NCI-H2196 treated with DMSO at 0.1 percent for 48 hours (cell line): ENCODE data around the gene KANK4.
"Not testable (repeated sequence)": the region's sequence is repeated elsewhere in the genome, so short reads cannot be mapped to it uniquely, and the experiment has no call there.

Experiments used
- DNase-seq: peaks from one replicate; lab custom pipeline; 2025; ENCODE audit not compliant: unreplicated experiment; lab: John Stamatoyannopoulos, UW

KANK4 gene

DNA sequence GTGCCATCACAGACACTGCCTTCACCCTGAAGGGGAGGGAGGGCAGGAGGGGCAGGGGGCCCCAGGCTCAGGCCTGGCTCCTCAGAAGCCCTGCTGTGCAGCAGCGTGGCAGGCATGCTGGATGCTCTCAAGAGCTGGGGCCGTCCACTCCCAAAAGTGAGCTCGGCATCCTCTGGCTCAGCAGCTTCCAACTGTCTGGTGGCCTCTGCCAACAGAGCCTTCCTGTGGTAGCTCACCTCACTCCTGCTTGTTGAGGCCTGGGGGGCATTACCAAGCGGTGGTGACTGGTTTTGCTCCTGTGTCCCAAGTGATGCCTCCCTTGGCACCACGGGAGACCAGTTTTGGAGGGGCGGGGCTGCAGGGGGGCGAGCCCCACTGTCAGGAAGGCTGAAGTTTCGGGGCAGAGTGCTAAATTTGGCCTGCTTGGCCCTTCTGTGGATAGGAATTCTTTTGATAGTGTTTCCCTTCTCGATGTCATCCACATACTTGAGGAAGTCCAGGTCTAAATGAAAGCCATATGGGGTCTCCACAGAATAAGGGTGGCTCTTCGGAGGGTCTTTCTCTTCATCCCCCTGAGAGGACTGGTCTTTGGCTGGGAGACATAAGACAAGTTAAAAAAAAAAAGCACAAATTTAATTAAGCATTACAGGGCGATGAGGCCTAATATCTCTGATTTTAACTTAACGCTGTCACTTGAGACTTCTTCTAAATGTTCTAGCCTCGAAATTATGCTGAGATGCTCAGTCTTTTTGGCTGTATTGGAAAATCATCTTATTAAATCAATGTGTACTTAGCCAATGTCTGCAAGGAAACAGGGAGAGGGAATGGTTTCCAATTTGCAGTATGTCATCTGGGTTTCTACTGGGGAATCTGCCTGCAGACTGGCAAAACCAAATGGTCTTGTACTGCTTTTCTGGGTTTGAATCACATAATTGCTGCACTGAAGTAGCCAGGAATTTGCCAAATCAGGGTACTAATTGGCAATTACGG, 44.4 kb downstream of the KANK4 start:
- no peak for DNase-seq

DNA sequence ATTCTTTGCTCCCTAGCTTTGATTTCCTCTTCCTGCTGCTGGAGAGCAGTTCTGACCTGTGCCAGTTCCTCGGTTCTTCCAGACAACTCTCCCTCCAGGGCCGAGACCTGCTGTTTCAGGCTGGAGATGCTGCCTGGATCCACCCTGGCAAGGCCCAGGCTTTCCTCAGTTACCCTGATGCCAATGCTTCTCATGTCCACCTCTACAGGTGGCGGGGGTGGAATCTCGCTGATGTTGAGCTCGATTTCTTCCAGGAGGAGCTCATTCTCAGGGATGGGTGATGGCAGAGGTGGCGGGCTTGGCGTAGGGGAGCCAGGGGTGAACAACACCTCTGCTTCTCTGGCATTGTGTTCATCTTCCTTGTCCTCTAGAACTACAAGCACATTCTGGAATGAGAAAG, 45.3 kb downstream of the KANK4 start:
- no peak for DNase-seq

DNA sequence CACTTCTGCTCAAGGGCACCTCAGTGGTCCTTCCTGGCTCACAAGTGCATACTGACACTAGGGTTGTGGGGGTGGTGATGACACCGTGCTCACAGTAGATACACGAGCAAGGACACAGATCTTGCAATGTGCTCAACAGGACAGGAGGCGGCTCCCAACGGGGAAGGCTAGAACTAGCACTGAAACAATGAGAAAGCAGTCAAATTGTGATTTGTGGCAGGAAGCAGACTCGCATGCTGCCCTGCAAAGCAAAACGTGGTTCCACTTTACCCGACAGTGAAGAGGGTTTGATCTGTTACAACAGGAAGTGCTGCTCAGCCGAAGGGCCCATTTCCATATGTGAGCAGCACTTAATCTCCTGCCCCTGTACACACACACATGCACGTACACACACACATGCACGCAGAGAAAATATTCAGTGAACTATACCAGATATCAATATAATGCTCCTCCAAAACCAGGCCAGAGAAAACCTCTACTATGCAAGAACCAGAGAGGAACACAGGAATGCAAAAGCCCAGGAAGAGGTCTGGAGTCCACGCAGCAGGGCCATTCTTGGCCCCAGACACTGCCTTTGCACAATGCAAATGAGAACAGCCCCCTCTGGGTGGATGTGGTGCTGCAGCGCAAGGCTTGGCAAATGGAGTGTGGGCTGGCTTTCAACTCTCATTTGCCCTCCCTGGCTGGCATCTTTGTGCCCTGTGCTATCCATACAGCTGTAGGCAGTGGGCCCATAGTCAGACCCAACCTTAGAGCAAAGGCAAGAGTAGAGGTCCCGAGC, 47.1 kb downstream of the KANK4 start:
- DNase-seq = no peak

DNA sequence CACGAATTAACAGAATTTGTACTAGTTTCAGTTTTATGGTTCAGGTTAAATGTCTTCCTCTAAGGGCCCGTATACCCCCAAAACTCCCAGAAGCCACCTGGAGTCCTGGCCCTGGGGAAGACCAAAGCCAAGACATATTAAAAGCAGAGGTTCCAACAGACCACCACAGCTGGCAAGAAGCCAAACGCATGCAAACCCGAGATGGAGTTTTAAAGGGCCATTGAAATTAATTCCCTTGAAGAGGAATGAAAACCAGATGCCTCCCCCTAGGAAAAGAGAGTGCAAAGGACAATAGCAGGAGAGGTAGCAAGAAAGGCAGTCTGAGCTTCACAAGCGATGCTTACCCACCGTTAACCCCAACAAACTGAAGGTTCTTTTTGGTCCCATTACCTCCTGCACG, 48.1 kb downstream of the KANK4 start:
- DNase-seq = no peak

- no peak for DNase-seq
Observed at GRCh38 chr1:62269851-62270495, 49.3 kb downstream of the KANK4 start.

GRCh38 chr1:62269439-62269838, 49.8 kb downstream of the KANK4 start:
- DNase-seq = no peak

- no peak for DNase-seq
Observed at GRCh38 chr1:62268315-62268714, 50.9 kb downstream of the KANK4 start.

DNA sequence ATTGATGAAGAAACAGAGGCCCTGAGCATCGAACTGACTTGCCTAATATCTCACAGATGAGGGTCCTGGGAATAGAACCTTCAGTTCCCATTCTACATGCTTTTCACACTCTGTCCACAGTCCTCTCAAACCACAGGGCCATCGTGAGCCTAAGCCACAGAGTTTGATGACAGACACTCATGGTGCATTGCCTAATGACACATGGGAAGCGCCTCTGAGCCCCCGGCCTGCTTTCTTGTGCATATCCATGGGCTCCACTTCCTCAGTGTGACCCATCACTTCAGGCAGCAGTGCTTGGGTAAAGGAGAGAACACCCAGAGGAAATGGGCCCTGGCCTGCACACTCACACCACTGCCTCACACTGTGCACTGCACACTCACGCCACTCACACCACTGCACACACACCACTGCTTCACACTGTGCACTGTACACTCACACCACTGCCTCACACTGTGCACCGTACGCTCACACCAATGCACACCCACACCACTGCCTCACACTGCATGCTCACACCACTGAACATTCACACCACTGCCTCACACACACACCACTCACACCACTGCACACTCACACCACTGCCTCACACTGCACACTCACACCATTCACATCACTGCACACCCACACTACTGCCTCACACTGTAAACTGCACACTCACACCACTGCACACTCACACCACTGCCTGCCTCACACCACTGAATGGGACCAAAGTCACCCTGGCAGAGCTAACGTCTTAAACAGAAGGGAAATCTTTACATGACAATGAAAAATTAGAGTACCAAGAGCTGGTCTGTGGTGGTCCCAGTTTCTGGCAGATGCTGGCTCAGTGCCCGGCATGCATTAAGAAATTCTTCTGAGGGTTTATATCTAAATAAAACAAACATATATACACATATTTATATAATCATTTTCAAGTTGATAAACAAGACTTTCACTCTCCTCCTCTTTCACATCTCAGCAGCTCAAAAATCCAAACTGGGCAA, 53.0 kb downstream of the KANK4 start:
- no peak for DNase-seq

DNA sequence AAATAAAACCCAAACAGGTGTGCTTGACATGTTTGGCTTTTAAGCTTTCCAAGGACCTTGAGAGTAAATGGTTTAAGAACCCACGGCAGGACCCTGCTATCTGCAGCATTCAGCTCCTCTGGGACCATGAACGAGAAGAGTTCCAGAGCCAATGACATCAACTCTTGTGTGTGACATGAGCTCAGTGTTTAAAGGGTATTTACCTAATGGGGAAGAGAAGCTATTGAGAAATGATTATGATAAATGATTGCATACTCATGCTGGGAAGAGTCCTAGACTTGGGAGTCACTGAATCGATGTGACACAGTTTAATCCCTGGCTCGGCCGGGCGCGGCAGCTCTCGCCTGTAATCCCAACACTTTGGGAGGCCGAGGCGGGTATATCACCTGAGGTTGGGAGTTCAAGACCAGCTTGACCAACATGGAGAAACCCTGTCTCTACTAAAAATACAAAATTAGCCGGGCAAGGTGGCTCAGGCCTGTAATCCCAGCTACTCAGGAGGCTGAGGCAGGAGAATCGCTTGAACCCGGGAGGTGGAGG, 55.4 kb downstream of the KANK4 start:
- no peak for DNase-seq

- DNase-seq = no peak
Observed at GRCh38 chr1:62263006-62263813, 56.0 kb downstream of the KANK4 start.

DNA sequence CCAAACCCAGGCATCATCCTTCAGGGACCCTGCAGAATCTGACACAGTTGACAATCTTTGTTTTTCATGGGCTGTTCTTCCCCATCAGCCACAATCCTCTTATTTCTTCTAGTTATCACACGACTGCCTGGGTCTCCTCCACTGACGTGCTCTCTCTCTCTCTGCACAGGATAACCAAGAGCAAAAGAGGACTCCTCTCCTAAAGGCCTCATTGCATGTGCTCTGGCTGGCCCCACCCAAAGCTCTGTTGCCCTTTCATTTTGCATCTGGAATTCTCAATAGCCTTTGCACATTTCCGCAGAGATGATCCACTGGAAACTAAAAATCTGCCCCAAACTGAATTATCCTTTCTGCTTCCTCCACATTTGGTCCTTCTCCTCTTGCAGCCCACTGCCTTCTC, 58.5 kb downstream of the KANK4 start:
- no peak for DNase-seq

DNA sequence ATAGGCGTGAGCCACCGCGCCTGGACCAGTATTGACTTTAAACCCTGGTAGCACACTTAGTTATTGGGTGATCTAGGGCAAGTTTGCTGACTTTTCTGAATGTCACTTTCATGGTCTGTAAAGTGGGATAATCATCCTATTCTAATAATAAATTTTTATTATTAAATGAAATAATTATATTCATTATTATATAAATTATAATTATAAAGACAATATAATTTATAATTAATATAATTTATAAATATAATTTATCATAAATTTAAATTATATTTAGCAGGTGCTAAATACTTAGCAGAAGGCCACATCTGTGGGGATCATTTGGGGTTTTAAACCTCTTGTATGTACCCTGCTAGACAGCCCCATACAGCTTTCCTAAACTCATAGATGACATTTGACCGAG, 59.7 kb downstream of the KANK4 start:
- DNase-seq = no peak

- DNase-seq = no peak
Observed at GRCh38 chr1:62250126-62250726, 69.0 kb downstream of the KANK4 start.

GRCh38 chr1:62247391-62248168, 71.7 kb downstream of the KANK4 start:
- no peak for DNase-seq

- DNase-seq = no peak
Observed at GRCh38 chr1:62245201-62245600, 74.0 kb downstream of the KANK4 start.

DNA sequence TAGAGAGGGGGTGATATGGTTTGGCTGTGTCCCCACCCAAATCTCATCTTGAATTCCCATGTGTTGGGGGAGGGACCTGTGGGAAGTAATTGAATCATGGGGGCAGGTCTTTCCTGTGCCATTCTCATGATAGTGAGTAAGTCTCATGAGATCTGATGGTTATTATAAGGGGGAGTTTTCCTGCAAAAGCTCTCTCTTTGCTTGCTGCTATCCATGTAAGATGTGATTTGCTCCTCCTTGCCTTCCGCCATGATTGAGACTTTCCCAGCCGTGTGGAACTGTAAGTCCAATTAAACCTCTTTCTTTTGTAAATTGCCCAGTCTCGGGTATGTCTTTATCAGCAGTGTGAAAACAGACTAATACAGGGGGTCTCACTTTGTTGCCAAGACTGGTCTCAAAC, 74.9 kb downstream of the KANK4 start:
- not testable (repeated sequence) for DNase-seq

- DNase-seq = no peak
Observed at GRCh38 chr1:62241371-62242131, 77.7 kb downstream of the KANK4 start.
